Skeletal muscle tissue (tissue), 4 donors: Measurements from ENCODE around the gene PSMB8. TPM values are rescaled to one million over a fixed set of nuclear protein-coding genes. Genes with fewer than 3 reads are reported as not detected.
A peak's percentile ranks its signal among the peaks of the same experiment; 100 is the strongest.

ENCODE experiments used
- H3K27ac ChIP-seq: one replicate; pipeline ENCODE4 v1.7.0; 2013; ENCODE audit warnings: mild to moderate bottlenecking, low read depth, low read length, inconsistent platforms
- H3K27me3 ChIP-seq, 3 donors: one replicate each; pipeline ENCODE4 v1.7.0; 2013; ENCODE audit warnings: low read length in 3 of 3; ENCODE audit not compliant: control insufficient read depth in 3 of 3, insufficient read depth in 3 of 3
- H3K36me3 ChIP-seq, 3 donors: one replicate each; pipeline ENCODE4 v1.7.0; 2013; ENCODE audit warnings: low read length in 3 of 3; ENCODE audit not compliant: control insufficient read depth in 3 of 3, insufficient read depth in 3 of 3
- H3K4me1 ChIP-seq, 3 donors: one replicate each; pipeline ENCODE4 v1.7.0; 2013; ENCODE audit warnings: low read length in 3 of 3, mild to moderate bottlenecking in 3 of 3; ENCODE audit not compliant: control insufficient read depth in 3 of 3, insufficient read depth in 3 of 3
- H3K4me3 ChIP-seq, 3 donors: one replicate each; pipeline ENCODE4 v1.7.0; 2013; ENCODE audit warnings: low read length in 3 of 3
- H3K9ac ChIP-seq, 3 donors: one replicate each; pipeline ENCODE4 v1.7.0; 2013; ENCODE audit warnings: low read length in 3 of 3, mild to moderate bottlenecking in 3 of 3, moderate library complexity in 2 of 3, low read depth in 1 of 3
- H3K9me3 ChIP-seq, 3 donors: one replicate each; pipeline ENCODE4 v1.7.0; 2013; ENCODE audit warnings: low read length in 3 of 3; ENCODE audit not compliant: control insufficient read depth in 3 of 3
- total RNA-seq: library from RNA; depleted of rRNA; stranded (reverse); fragments of >200 nt; gene quantifications from one replicate; pipeline ENCODE4 v1.2.3, GENCODE V29; 2014
- donor health status: Osteomylitis.

PSMB8 gene
- total RNA-seq, 1 donor from 2014 or later, result 18.8 TPM

DNA sequence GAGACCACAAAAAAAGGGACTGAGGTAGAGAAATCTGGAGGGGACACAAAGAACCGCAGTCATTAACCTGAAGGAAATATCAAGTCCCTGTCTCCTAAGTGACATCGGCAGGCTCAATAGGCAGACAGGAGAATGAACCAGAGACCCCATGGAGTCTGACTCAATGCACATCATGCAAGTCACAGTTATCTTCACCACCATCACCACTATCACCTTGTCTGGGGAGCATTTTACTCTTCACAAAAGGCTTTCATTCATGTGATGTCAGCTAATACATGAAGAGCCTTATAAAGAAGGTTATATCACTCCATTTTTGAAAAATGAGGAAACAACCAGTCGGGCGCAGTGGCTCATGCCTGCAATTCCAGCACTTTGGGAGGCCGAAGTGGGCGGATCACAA, 5.3 kb upstream of the PSMB8 start:
- H3K27ac ChIP-seq, result no peak overlapping the region
- no peaks in the 10 kb centered on the region for H3K27me3 ChIP-seq
- H3K9ac ChIP-seq, result no peak overlapping the region
- peaks cover 16 to 44% (median 25%) of the 10 kb centered on the region in 3 donors for H3K4me1 ChIP-seq
- H3K9me3 ChIP-seq, result no peaks in the 10 kb centered on the region
- peaks cover 41 to 58% (median 58%) of the 10 kb centered on the region in 3 donors for H3K36me3 ChIP-seq
- H3K4me3 ChIP-seq, result no peak overlapping the region

GRCh38 chr6:32847795-32848194, 3.9 kb upstream of the PSMB8 start:
- Histone ChIP-seq H3K27ac (no peak overlapping the region), H3K36me3 (peaks cover 41 to 58% (median 58%) of the 10 kb centered on the region in 3 donors), H3K4me3 (no peak overlapping the region)

DNA sequence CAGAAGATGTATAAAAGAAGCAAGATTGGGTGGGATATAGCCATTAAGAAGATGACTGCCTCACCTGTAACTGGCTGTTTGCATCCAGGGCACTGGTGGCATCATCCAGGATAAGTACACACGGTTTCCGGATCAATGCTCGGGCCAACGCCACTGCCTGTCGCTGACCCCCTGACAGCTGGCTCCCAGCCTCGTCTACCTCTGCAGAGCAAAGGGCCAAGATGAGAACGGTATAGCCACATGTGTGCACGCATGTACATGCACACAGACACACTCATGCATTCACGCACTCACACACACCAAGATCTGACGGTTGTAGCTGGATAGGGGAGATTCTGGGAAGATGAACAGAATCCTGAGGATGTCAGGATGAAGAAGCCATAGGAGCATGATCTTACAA, 3.2 kb upstream of the PSMB8 start:
- Histone ChIP-seq H3K9ac (no peak overlapping the region), H3K27me3 (no peaks in the 10 kb centered on the region), H3K9me3 (no peaks in the 10 kb centered on the region), H3K27ac (no peak overlapping the region), H3K36me3 (peaks cover 45 to 62% (median 60%) of the 10 kb centered on the region in 3 donors), H3K4me3 (no peak overlapping the region), H3K4me1 (peaks cover 24 to 40% (median 27%) of the 10 kb centered on the region in 3 donors)

More at GRCh38 chr6:32847795-32848194, 3.9 kb upstream of the PSMB8 start:
- no peaks in the 10 kb centered on the region for H3K9me3 ChIP-seq
- no peak overlapping the region for H3K9ac ChIP-seq
- H3K4me1 ChIP-seq, result peaks cover 25 to 46% (median 30%) of the 10 kb centered on the region in 3 donors
- H3K27me3 ChIP-seq, result no peaks in the 10 kb centered on the region

DNA sequence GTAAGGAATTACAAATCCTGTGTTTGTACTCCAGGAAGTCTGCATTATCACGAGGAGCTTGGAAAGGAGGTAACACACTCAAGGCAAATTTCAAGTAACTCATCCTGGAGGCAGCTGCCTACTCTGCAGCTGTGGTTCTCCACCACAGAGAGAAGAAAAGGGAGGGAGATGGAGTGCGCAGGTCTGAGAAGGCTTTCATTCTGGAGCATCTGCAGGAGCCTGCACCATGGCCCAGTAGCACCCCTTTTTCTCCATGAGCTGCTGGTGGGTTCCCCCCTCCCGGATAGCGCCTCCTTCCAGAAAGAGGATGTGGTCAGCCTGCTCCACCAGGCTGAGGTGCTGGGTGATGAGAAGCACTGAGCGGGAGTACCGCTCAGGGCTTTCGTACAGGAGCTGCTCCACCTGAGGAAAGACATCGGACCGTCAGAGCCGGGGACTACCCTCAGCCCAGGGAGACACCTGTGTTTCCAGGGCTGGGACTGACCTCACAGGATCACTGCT, 1.6 kb upstream of the PSMB8 start:
- peaks cover 35 to 56% (median 54%) of the 10 kb centered on the region in 3 donors for H3K36me3 ChIP-seq
- H3K4me1 ChIP-seq, result peaks cover 19 to 28% (median 21%) of the 10 kb centered on the region in 3 donors
- no peak overlapping the region for H3K9ac ChIP-seq
- H3K27me3 ChIP-seq, result no peaks in the 10 kb centered on the region
- H3K9me3 ChIP-seq, result no peaks in the 10 kb centered on the region
- peak overlapping the region; percentile 91 for H3K27ac ChIP-seq
- H3K4me3 ChIP-seq, result peak overlapping the region; percentile 12 to 88 (median 17)

DNA sequence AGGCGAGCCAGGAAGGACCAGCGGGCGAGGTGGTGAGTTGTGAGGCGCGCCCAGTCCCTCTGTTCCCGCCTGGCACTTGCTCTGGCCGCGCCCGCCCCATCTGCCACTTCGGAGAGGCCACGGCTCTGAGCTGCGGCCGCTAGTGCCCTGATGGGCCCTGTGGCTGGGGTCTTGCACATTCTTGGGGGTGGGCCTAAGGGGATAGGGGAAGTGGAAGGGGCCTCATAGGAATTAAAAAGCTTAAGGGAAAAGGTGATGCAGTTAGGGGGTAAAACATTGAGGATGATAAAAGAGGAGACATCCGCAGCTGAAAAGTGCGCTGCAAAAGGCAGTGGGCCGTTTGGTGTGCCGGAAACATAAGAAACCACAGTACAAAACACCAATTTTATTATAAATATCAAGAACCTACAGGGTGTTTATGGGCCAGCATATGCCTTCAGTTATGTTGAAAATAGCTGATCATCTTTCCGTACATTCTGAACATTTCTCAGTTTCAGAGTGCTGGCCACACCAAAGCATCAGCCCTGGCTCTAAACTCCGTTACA, 1.1 kb upstream of the PSMB8 start:
- no peaks in the 10 kb centered on the region for H3K9me3 ChIP-seq
- H3K4me1 ChIP-seq, result peaks cover 19 to 28% (median 21%) of the 10 kb centered on the region in 3 donors
- H3K4me3 ChIP-seq, result peak overlapping the region; percentile 73 to 91 (median 88)
- H3K9ac ChIP-seq, result peak overlapping the region; percentile 82 to 92 (median 90)
- peaks cover 30 to 51% (median 49%) of the 10 kb centered on the region in 3 donors for H3K36me3 ChIP-seq
- no peaks in the 10 kb centered on the region for H3K27me3 ChIP-seq
- peak overlapping the region; percentile 91 for H3K27ac ChIP-seq

DNA sequence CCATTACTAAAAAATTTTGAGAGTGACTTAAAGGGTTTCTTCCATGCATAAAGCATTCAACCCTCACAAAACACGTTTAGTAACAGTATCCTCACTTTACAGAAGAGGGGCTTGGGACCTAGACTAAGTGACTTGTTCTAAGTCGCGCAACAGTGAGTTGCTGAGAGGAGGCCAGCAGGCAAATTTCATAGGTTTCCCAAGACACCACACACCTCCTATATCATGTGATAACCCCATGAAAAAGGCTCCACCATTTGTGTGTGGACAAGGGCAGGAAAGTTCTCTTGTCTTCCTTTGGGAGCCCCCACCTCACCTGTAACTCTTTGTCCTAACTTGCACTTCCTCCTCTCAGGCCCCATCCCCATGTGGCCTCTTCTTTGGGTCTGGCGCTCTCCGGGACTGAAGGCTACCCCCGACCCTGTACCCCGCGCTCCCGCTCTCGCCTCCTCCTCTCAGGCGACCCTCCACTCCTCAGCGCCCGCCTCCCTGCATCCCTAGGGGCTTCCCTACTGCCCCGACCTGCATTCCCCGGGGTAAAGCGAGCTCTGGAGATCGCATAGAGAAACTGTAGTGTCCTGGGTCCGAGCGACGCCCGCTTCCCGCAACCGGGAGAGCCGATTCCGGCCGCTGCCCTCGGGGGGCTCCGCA, 392 bp downstream of the PSMB8 start:
- Histone ChIP-seq H3K4me1 (peaks cover 19 to 28% (median 21%) of the 10 kb centered on the region in 3 donors), H3K9me3 (no peaks in the 10 kb centered on the region), H3K27ac (peak overlapping the region; percentile 91), H3K36me3 (peaks cover 21 to 42% (median 41%) of the 10 kb centered on the region in 3 donors), H3K27me3 (no peaks in the 10 kb centered on the region), H3K4me3 (peak overlapping the region; percentile 73 to 91 (median 88)), H3K9ac (peak overlapping the region; percentile 82 to 92 (median 90))

GRCh38 chr6:32842690-32843089, 1.2 kb downstream of the PSMB8 start:
- peaks cover 13 to 34% (median 33%) of the 10 kb centered on the region in 3 donors for H3K36me3 ChIP-seq
- H3K9ac ChIP-seq, result no peak overlapping the region
- peak overlapping the region; percentile 91 for H3K27ac ChIP-seq
- H3K9me3 ChIP-seq, result no peaks in the 10 kb centered on the region
- H3K4me3 ChIP-seq, result peak overlapping the region in 2 of 3 donors; percentile 73 to 88
- H3K4me1 ChIP-seq, result peaks cover 23 to 32% (median 25%) of the 10 kb centered on the region in 3 donors
- H3K27me3 ChIP-seq, result no peaks in the 10 kb centered on the region

- H3K4me3 ChIP-seq, result peak overlapping the region in 1 of 3 donors; percentile 88
- no peaks in the 10 kb centered on the region for H3K9me3 ChIP-seq
- peaks cover 26 to 38% (median 31%) of the 10 kb centered on the region in 3 donors for H3K4me1 ChIP-seq
- H3K27me3 ChIP-seq, result no peaks in the 10 kb centered on the region
- peaks cover 9 to 28% (median 28%) of the 10 kb centered on the region in 3 donors for H3K36me3 ChIP-seq
- no peak overlapping the region for H3K27ac ChIP-seq
- H3K9ac ChIP-seq, result no peak overlapping the region
Observed at GRCh38 chr6:32842021-32842650, 1.7 kb downstream of the PSMB8 start.

GRCh38 chr6:32840604-32841246, 3.1 kb downstream of the PSMB8 start:
- Histone ChIP-seq H3K9ac (no peak overlapping the region), H3K4me3 (no peak overlapping the region), H3K4me1 (peaks cover 26 to 36% (median 31%) of the 10 kb centered on the region in 3 donors), H3K36me3 (peaks cover 5 to 16% (median 14%) of the 10 kb centered on the region in 3 donors), H3K9me3 (no peaks in the 10 kb centered on the region), H3K27me3 (no peaks in the 10 kb centered on the region), H3K27ac (no peak overlapping the region)
